ENCODE measurements around the gene DYNLT1.
A peak's percentile ranks its signal among the peaks of the same experiment; 100 is the strongest.
"Not testable (repeated sequence)": the region's sequence is repeated elsewhere in the genome, so short reads cannot be mapped to it uniquely, and the experiment has no call there.

The DYNLT1 gene

DNA sequence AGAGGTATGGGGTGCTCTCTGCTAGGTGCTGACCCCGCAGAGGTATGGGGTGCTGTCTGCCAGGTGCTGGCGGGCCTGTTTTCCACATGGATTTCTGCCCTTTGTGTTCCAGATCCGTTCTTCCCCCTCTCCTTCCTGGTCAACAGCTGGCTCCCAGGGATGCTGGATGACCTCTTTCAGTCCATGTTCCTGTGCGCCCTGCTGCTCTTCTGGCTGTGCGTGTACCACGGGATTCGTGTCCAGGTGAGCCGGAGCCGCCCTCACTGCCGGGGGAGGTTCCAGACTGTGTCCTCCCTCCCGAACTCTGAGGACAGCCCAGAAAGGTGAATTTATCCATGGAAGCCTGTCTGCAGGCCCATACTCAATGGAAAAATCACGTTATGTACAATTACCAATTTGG, 36.3 kb downstream of the DYNLT1 start:
- H3K27ac ChIP-seq: no peak overlapping the region
- TF ChIP-seq, protein P1, sequence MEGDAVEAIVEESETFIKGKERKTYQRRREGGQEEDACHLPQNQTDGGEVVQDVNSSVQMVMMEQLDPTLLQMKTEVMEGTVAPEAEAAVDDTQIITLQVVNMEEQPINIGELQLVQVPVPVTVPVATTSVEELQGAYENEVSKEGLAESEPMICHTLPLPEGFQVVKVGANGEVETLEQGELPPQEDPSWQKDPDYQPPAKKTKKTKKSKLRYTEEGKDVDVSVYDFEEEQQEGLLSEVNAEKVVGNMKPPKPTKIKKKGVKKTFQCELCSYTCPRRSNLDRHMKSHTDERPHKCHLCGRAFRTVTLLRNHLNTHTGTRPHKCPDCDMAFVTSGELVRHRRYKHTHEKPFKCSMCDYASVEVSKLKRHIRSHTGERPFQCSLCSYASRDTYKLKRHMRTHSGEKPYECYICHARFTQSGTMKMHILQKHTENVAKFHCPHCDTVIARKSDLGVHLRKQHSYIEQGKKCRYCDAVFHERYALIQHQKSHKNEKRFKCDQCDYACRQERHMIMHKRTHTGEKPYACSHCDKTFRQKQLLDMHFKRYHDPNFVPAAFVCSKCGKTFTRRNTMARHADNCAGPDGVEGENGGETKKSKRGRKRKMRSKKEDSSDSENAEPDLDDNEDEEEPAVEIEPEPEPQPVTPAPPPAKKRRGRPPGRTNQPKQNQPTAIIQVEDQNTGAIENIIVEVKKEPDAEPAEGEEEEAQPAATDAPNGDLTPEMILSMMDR (conservative IDR thresholded peaks at IDR 0.05): no peak
- TF ChIP-seq ZFX (IDR thresholded peaks at IDR 0.05): no peak

DNA sequence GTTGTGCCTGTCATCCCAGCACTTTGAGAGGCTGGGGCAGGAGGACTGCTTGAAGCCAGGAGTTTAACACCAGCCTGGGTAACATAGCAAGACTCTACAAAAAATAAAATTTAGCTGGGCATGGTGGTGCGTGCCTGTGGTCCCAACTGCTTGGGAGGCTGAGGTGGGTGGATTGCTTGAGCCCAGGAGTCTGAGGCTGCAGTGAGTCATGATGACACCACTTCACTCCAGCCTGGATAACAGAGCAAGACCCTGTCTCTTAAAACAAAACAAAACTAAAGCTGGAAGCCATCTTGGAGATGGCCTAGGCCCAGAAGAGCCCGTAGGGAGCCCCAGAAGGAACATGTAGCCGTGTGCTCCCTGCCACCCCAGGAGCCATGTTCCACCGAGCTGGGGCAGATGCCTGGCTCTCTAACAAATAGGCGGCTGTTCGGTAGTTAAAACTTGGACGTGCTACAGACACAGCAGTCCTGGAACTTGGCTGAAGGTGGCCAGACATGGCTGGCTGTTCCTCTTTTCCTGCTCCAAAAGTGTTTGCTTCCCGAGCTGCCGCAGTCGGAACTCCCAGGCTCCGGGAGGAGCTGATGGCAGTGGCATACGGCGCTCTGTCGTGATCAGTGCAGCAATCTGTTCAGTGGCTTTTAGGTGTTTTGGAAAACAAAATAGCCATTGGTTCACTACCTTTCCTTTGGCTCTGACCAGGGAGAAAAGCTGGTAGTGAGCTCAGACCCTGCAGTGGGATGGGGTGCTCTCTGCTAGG, 37.0 kb downstream of the DYNLT1 start:
- TF ChIP-seq ZFX (IDR thresholded peaks at IDR 0.05): no peak
- TF ChIP-seq, protein P1 (conservative IDR thresholded peaks at IDR 0.05): no peak
- no peak overlapping the region for H3K27ac ChIP-seq

DNA sequence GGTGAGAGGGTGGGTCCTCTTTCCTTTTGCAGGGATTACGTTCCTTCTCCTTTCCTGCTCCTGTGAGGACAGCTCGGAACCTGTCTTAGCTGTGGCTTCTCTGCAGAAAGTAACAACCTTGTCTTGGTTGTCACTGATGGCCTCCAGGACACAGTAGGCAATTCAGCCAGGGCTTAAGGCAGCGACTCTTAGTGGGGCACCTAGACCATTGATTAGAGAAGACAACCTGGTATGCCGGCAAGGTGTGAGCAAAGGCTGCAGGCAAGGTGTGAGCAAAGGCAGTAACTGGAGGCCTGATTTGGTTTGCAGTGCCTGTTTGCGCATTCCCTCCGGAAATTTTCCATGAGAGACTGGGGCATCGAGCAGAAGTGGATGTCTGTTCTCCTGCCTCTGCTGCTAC, 37.6 kb downstream of the DYNLT1 start:
- TF ChIP-seq ZFX (IDR thresholded peaks at IDR 0.05): no peak
- TF ChIP-seq, protein P1 (conservative IDR thresholded peaks at IDR 0.05): no peak
- no peak overlapping the region for H3K27ac ChIP-seq

DNA sequence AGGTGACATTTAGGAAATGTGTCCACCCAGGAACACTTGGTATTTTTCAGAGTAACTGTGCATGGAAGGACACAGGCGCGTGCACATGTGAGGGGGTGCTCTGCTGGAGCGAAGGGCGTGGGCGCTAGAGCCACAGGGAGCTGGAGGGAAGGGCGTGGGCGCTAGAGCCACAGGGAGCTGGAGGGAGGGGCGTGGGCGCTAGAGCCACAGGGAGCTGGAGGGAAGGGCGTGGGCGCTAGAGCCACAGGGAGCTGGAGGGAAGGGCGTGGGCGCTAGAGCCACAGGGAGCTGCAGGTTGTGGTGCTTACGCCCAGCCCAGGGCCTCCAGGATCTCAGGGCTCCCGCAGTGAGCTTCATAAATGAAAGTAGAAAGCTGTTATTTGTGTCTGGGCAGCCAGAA, 38.5 kb downstream of the DYNLT1 start:
- not testable (repeated sequence) for H3K27ac ChIP-seq

DNA sequence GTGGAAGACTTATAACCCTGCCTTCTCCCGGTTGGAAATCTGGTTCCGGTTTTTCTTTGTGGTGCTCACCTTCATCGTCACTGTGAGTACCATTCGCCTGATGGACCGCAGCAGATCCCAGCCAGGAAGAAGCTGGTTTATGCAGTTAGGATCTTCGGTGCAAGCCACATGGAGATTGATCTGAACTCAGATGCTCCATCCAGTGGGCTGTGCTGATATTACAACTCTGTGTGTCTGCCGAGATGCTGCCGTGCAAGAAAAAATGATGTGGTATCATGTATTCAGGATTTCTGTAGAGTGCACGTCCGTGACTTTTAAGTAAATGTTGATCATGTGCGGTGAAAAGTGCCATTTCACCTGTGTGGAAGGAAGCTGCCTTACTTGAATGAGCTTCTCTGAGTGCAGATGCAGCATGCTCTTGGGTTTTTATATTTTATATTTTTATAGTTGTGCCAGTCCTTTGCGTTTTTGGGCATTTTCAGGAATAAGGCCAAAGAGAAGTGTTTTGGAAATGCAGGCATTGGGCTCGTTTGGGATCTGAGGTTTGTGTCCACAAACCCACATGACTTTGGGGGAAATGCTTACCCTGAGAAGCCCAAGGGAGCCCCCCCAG, 39.2 kb downstream of the DYNLT1 start:
- H3K27ac ChIP-seq: no peak overlapping the region
- no peak for TF ChIP-seq ZFX (IDR thresholded peaks at IDR 0.05)
- TF ChIP-seq, protein P1 (conservative IDR thresholded peaks at IDR 0.05): peak; percentile 40

DNA sequence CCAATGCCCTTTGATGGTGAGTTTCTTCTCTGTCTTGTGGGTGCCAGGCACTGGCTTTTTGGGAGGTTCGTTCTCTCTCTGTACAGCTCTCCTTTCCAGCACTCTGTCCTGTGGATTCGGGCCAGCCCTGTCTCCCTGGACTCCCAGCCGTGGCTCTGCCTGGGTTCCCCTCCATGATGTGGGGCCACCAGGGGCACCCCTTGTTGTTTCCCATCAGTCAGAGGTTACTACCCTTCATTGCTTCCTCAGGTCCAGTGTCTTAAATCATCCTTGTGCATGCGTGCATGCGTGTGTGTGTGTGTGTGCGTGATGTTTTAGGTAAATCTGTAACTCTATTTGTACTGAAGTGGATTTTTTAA, 40.5 kb downstream of the DYNLT1 start:
- H3K27ac ChIP-seq: no peak overlapping the region
- TF ChIP-seq, protein P1 (conservative IDR thresholded peaks at IDR 0.05): no peak
- no peak for TF ChIP-seq ZFX (IDR thresholded peaks at IDR 0.05)

DNA sequence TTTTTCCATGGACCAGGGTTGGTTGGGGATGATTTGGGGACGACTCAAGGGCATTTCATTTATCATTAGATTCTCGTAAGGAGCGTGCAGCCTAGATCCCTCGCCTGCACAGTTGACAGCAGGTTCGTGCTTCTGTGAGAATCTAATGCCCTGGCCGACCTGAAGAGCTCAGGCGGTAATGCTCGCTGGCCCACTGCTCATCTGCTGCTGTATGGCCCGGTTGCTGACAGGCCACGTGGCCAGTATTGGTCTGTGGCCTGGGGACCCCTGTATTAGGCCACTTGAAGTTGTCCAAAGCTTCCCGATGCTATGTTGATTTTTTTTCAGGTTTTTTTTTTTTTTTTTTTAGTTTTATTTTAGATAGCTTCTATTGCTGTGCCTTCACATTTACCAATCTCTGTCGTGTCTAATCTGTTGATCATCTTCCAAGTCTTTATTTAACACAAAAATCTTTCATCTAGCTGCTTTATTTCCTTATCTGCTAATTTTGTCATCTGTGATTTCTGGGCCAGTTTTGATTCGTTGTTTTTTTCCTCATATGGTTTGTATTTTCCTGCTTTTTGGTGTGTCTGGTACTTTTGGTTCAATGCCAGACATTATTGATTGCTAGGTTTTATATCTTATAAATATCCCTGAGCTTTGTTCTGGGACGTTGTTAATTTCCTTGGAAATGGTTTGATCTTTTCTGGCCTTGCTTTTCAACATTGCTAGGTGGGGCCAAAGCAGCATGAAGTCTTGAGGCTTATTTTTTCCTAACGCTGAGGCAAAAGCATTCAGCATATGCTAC, 41.1 kb downstream of the DYNLT1 start:
- no peak overlapping the region for H3K27ac ChIP-seq
- TF ChIP-seq ZFX (IDR thresholded peaks at IDR 0.05): no peak
- TF ChIP-seq, protein P1 (conservative IDR thresholded peaks at IDR 0.05): no peak

All from C4-2B (cell line).